Ovary (tissue), 9 donors: ENCODE measurements around the gene OLIG1. TPM values are rescaled to one million over a fixed set of nuclear protein-coding genes. Genes with fewer than 3 reads are reported as not detected.

Experiments
- DNase-seq, 5 donors: peaks; one replicate each; pipeline ENCODE4 v3.0.0-alpha.2; 2019 to 2020
- H3K27ac ChIP-seq, 2 donors: fragments of 200-600 bp; one replicate each; pipeline versions ENCODE4 v1.5.1 to v1.8.0; 2019 to 2022
- H3K27me3 ChIP-seq: fragments of 200-600 bp; one replicate; pipeline ENCODE4 v1.8.0; 2022
- H3K36me3 ChIP-seq: fragments of 200-600 bp; sonication (generic); one replicate; pipeline ENCODE4 v1.5.1; 2019
- H3K4me1 ChIP-seq: one replicate; pipeline ENCODE4 v1.8.1; 2013; ENCODE audit warnings: mild to moderate bottlenecking, moderate library complexity; ENCODE audit not compliant: insufficient read depth
- H3K4me3 ChIP-seq: fragments of 200-600 bp; sonication (generic); one replicate; pipeline ENCODE4 v1.5.1; 2017
- H3K9me3 ChIP-seq, 2 donors: fragments of 200-600 bp in 1 of 2; sonication (generic) in 1 of 2; one replicate each; pipeline versions ENCODE4 v1.5.1 to v1.8.1; 2013 to 2019; ENCODE audit warnings: mild to moderate bottlenecking in 1 of 2, moderate library complexity in 1 of 2
- EP300 ChIP-seq: sonication (generic); formaldehyde crosslinking; IDR thresholded peaks from one replicate; pipeline ENCODE4 v1.6.1; 2017; ENCODE audit warnings: antibody characterized with exemption
- POLR2A ChIP-seq: fragments of 450-650 bp; IDR thresholded peaks from one replicate; pipeline ENCODE4 v1.6.1; 2017; ENCODE audit warnings: antibody characterized with exemption, mild to moderate bottlenecking, moderate library complexity
- WGBS, 3 donors: extraction: QIAGEN DNeasy Blood & Tissue Kit in 1 of 3; methylation state at CpG; one replicate each; pipeline versions ENCODE4 v1.1.5 to v1.1.7; 2013 to 2017; 5-methylcytosine and 5-hydroxymethylcytosine counted together
- intact Hi-C, 4 donors: fragments of 100-400 bp; cut with DNase I; formaldehyde crosslinking; loops; one replicate each; pipeline versions ENCODE4 v1.11.0 to v1.15.1; 2022 to 2023
- polyA plus RNA-seq, 2 donors: library from polyadenylated mRNA; stranded (reverse); fragments of 200-250 nt in 1 of 2; fragments of 350-450 nt in 1 of 2; fragmentation: Illumina TruSeq in 1 of 2; extraction: RNeasy Lipid Tissue Mini Kit (QIAGEN cat#74804) in 1 of 2; gene quantifications; one replicate each; pipeline ENCODE4 v1.2.3, GENCODE V29; 2013 to 2014
- total RNA-seq, 7 donors: library from RNA; depleted of rRNA in 2 of 7; stranded (reverse); fragments of >200 nt in 2 of 7; fragmentation: NEBNext Ultra II Directional in 3 of 7; extraction: Animal tissue kit (Norgen Biotek cat#: 25700) in 3 of 7; gene quantifications; one replicate each; pipeline versions ENCODE4 v1.1.0 to v1.2.4, GENCODE V29; 2016 to 2023
- TF ChIP-seq, protein P1 (sequence below), 3 donors: fragments of 450-650 bp in 2 of 3; fragments of 200-600 bp in 1 of 3; IDR thresholded peaks; one replicate each; pipeline versions ENCODE4 v1.5.1 to v1.8.0; 2016 to 2022; ENCODE audit warnings: antibody characterized with exemption in 3 of 3, mild to moderate bottlenecking in 1 of 3
- donor health status: DM: no; HTN: no; CAD: no; lungs with moderate emphysema.
- donor health status: DM: no; HTN: no; CAD: no.
- donor health status: Bipolar disorder and iron deficiency.
- donor health status: DM: yes; HTN: yes; CAD: no.
- donor health status: DM: no; HTN: no; CAD: no.
- donor health status: DM: yes; HTN: yes; CAD: no.

OLIG1 gene
- total and polyA plus RNA-seq, 9 donors = not detected

DNA sequence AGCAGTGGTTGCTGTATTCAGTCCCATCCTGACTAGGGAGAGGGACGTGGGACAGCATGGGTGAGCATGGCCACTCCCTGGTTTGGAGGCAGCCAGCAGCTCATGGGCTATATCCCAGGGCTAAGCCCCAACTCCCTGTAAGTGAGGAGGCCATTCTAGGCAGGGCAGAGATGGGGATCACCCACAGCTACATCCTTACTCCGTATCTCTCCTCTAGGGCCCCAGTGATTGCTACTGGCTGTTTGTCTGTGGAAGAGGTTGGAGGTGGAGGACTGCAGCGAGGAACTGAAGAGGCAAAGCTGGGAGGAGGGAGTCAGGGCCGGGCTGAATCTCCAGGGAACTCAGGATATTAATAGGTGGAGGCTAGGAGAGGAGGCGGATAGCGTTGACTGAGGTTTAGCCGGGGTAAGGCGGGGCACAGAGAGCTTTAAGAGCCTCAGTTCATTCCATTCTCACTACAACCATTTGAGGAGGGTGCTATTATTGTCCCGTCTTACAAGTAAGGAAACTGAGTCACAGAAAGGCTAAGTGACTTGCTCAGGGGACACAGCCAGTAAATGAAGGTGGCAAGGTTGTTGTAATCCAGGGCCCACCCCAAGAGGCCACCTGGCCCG is 37.4 kb upstream of the OLIG1 start:
- intact Hi-C loops = no loop called here
- TF ChIP-seq EP300 (no peak), POLR2A (no peak)
- TF ChIP-seq, protein P1, sequence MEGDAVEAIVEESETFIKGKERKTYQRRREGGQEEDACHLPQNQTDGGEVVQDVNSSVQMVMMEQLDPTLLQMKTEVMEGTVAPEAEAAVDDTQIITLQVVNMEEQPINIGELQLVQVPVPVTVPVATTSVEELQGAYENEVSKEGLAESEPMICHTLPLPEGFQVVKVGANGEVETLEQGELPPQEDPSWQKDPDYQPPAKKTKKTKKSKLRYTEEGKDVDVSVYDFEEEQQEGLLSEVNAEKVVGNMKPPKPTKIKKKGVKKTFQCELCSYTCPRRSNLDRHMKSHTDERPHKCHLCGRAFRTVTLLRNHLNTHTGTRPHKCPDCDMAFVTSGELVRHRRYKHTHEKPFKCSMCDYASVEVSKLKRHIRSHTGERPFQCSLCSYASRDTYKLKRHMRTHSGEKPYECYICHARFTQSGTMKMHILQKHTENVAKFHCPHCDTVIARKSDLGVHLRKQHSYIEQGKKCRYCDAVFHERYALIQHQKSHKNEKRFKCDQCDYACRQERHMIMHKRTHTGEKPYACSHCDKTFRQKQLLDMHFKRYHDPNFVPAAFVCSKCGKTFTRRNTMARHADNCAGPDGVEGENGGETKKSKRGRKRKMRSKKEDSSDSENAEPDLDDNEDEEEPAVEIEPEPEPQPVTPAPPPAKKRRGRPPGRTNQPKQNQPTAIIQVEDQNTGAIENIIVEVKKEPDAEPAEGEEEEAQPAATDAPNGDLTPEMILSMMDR (IDR thresholded peaks at IDR 0.05) = no peak
- WGBS, 3 donors = 14 to 17% (median 16%) methylated on average over 10 of the region's 10 CpGs
- Histone ChIP-seq H3K27me3 (peaks cover 3% of the 10 kb centered on the region), H3K4me1 (no peaks in the 10 kb centered on the region), H3K36me3 (no peaks in the 10 kb centered on the region), H3K9me3 (no peaks in the 10 kb centered on the region), H3K4me3 (no peak overlapping the region), H3K27ac (no peak overlapping the region)
- DNase-seq = no peak

DNA sequence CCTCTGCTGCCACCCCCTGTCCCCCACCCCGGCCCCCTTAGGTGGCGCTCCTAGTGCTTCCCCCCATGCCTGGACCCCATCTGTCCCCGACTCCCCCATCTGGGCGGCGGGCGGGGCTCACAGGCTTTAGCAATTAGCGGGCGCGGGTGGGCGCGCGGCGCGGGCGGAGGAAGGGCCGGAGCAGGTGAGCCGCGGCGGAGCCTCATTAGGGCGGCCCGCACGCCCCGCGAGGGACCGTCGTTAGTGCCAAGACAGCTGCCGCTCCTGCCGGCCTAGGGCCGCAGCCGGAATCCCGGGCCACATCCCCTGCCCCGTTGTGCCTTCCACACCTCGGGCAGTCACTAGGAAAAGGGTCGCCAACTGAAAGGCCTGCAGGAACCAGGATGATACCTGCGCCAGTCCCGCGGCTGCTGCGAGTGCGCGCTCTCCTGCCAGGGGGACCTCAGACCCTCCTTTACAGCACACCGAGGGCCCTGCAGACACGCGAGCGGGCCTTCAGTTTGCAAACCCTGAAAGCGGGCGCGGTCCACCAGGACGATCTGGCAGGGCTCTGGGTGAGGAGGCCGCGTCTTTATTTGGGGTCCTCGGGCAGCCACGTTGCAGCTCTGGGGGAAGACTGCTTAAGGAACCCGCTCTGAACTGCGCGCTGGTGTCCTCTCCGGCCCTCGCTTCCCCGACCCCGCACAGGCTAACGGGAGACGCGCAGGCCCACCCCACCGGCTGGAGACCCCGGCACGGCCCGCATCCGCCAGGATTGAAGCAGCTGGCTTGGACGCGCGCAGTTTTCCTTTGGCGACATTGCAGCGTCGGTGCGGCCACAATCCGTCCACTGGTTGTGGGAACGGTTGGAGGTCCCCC is 36.6 kb upstream of the OLIG1 start:
- Histone ChIP-seq H3K4me3 (no peak overlapping the region), H3K9me3 (no peaks in the 10 kb centered on the region), H3K4me1 (no peaks in the 10 kb centered on the region), H3K36me3 (no peaks in the 10 kb centered on the region), H3K27ac (no peak overlapping the region), H3K27me3 (peaks cover 3% of the 10 kb centered on the region)
- no peak for DNase-seq
- TF ChIP-seq POLR2A (no peak), EP300 (no peak)
- TF ChIP-seq, protein P1 (IDR thresholded peaks at IDR 0.05) = no peak
- intact Hi-C loops = no loop called here
- 1 to 3% (median 3%) methylated on average over 62 to 76 of the region's 76 CpGs for WGBS, 3 donors

- Histone ChIP-seq H3K9me3 (no peaks in the 10 kb centered on the region), H3K4me3 (no peak overlapping the region), H3K36me3 (no peaks in the 10 kb centered on the region), H3K4me1 (no peaks in the 10 kb centered on the region), H3K27ac (no peak overlapping the region), H3K27me3 (peaks cover 1% of the 10 kb centered on the region)
- 23 to 27% (median 26%) methylated on average over 18 to 20 of the region's 20 CpGs for WGBS, 3 donors
- intact Hi-C loops = no loop called here
- DNase-seq = no peak
- no peak for TF ChIP-seq POLR2A
- no peak for TF ChIP-seq EP300
- TF ChIP-seq, protein P1 (IDR thresholded peaks at IDR 0.05) = no peak
Observed at GRCh38 chr21:33033961-33034413, 36.0 kb upstream of the OLIG1 start.

DNA sequence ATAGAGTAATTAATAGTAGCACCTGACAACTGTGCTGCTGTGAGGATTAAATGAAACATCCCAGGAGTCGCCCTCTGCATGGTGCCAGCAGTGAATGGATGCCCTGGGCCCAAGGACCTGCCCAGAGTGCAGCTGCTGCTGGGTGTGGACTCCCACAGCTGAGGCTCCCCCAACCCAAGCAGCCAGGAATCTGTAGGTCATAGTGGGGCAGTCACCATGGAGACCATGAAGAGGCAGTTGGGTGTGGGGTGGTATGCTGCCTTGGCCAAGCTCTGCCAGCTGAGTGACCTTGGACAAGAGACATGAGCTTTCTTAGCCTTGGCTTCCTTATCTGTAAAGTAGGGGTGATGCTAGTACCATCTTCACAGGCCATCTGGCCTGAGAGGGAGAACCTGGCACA is 34.8 kb upstream of the OLIG1 start:
- Histone ChIP-seq H3K27me3 (no peaks in the 10 kb centered on the region), H3K4me1 (no peaks in the 10 kb centered on the region), H3K9me3 (no peaks in the 10 kb centered on the region), H3K27ac (no peak overlapping the region), H3K4me3 (no peak overlapping the region), H3K36me3 (no peaks in the 10 kb centered on the region)
- intact Hi-C loops = no loop called here
- TF ChIP-seq EP300 (no peak), POLR2A (no peak)
- TF ChIP-seq, protein P1 (IDR thresholded peaks at IDR 0.05) = no peak
- 47 to 67% (median 66%) methylated on average over 1 of the region's 1 CpG for WGBS, 3 donors
- no peak for DNase-seq
